NB4 (cell line): ENCODE measurements around the gene DNAI4.
"Not testable (repeated sequence)": the region's sequence is repeated elsewhere in the genome, so short reads cannot be mapped to it uniquely, and the experiment has no call there.

Source experiments
- DNase-seq: peaks from one replicate; pipeline ENCODE4 v3.0.0; 2010; ENCODE audit warnings: low read depth
- H3K4me3 ChIP-seq: one replicate; pipeline ENCODE4 v1.5.1; 2011; ENCODE audit warnings: mild to moderate bottlenecking, low read depth, low read length, moderate library complexity
- MYC ChIP-seq: IDR thresholded peaks from 2 replicates; pipeline ENCODE4 v1.6.1; 2011; ENCODE audit warnings: low read depth, low read length
- POLR2A ChIP-seq: IDR thresholded peaks from 2 replicates; pipeline ENCODE4 v1.6.1; 2011; ENCODE audit warnings: mild to moderate bottlenecking; ENCODE audit not compliant: insufficient read length; ENCODE audit errors: extremely low read depth
- TF ChIP-seq, protein P1 (sequence below): IDR thresholded peaks from 2 replicates; pipeline ENCODE4 v1.6.1; 2011; ENCODE audit warnings: low read depth, low read length
- TF ChIP-seq, protein P2 (sequence below): IDR thresholded peaks from one replicate; pipeline ENCODE4 v1.5.1; 2012; ENCODE audit warnings: low read depth, low read length

Gene DNAI4

DNA sequence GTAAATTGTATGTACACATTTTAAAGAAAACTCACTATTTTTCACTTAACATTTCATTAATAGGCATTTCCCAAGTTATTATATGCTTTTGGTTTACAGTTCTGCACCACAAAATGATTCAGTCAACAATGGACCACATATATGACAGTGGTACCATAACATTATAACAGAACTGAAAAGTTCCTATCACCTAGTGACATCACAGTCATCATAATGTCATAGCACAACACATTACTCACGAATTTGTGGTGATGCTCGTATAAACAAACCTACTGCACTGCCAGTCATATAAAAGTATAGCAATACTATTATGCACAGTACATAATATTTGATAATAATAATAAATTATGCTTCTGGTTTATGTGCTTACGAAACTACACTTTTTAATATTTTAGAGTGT lies 30.9 kb downstream of the DNAI4 start:
- no peak for TF ChIP-seq MYC
- TF ChIP-seq, protein P1, sequence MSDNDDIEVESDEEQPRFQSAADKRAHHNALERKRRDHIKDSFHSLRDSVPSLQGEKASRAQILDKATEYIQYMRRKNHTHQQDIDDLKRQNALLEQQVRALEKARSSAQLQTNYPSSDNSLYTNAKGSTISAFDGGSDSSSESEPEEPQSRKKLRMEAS, result no peak
- TF ChIP-seq POLR2A, result no peak
- TF ChIP-seq, protein P2, sequence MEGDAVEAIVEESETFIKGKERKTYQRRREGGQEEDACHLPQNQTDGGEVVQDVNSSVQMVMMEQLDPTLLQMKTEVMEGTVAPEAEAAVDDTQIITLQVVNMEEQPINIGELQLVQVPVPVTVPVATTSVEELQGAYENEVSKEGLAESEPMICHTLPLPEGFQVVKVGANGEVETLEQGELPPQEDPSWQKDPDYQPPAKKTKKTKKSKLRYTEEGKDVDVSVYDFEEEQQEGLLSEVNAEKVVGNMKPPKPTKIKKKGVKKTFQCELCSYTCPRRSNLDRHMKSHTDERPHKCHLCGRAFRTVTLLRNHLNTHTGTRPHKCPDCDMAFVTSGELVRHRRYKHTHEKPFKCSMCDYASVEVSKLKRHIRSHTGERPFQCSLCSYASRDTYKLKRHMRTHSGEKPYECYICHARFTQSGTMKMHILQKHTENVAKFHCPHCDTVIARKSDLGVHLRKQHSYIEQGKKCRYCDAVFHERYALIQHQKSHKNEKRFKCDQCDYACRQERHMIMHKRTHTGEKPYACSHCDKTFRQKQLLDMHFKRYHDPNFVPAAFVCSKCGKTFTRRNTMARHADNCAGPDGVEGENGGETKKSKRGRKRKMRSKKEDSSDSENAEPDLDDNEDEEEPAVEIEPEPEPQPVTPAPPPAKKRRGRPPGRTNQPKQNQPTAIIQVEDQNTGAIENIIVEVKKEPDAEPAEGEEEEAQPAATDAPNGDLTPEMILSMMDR, result no peak
- DNase-seq, result no peak
- no peak overlapping the region for H3K4me3 ChIP-seq

DNA sequence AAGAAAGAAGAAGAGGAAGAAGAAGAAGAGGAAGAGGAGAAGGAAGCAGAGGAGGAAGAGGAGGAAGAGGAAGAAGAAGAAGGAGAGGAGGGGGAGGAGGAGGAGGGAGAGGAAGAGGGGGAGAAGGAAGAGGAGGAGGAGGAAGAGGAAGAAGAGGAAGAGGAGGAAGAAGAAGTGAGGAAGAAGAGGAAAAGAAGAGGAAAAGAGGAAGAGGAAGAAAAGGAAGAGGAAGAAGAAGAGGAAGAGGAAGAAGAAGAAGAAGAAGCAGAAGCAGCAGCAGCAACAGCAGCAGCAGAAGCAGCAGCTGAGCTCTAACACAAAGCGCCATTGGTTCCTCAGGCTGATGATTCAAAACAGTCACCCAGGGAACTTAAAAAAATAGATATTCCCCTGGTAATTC lies 34.0 kb downstream of the DNAI4 start:
- DNase-seq, result no peak
- no peak overlapping the region for H3K4me3 ChIP-seq
- no peak for TF ChIP-seq POLR2A
- TF ChIP-seq, protein P2, result no peak
- TF ChIP-seq MYC, result no peak
- TF ChIP-seq, protein P1, result no peak

DNA sequence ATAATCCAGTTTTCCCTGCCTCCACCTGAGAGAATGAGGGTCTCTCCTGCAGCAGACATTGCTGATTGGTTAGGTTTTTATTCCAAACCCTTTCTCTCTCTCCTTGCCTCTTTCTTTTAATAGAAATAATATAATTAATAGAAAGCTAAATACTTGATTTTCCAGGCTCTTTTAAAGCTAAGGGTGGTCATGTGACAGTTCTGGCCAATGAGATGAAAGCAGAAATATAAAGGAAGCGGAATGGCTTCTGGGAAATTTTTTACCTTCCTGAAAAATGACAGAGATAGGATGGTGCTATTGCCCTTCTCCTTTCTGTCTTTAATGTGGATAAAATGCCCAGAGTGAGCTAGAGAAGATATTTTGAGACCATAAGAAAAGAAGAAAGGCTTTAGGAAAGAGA lies 35.6 kb downstream of the DNAI4 start:
- H3K4me3 ChIP-seq, result no peak overlapping the region
- TF ChIP-seq, protein P2, result no peak
- TF ChIP-seq, protein P1, result no peak
- TF ChIP-seq MYC (no peak), POLR2A (no peak)
- DNase-seq, result no peak

DNA sequence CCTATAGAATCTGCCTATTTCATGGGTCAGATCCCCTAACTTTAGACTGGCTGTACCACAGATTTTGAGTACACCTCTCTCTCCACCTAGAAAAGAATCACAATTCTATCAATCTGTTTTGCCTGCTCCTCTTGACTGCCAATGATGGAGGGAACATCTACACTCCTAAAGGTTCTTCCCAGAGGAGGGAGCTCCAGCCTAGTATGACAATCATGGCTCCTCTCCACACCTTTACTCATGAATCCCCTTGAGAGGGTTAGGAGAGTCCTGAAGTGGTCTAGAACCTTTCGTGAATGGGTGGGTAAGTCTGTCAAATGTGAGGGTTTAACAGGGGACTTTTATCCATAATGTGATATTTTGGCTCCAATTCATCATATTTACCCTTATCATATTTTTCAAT lies 48.0 kb downstream of the DNAI4 start:
- no peak overlapping the region for H3K4me3 ChIP-seq
- no peak for DNase-seq
- TF ChIP-seq POLR2A (no peak), MYC (no peak)
- TF ChIP-seq, protein P1, result no peak
- TF ChIP-seq, protein P2, result no peak

DNA sequence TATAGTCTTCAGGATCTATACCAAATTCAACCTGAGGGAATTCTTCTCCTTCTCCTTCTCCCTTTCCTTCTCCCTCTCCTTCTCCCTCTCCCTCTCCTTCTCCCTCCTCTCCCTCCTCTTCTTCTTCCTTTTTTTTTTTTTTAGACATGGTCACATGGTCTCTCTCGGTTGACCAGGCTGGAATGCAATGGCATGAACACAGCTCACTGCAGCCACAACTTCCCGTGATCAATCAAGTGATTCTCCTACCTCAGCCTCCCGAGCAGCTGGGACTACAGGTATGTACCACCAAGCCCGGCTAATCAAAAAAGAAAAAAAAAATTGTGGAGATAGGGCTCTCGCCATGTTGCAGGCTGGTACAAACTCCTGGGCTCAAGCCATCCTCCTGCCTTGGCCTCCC lies 51.5 kb downstream of the DNAI4 start:
- DNase-seq, result no peak
- TF ChIP-seq, protein P1, result no peak
- no peak for TF ChIP-seq MYC
- TF ChIP-seq, protein P2, result no peak
- TF ChIP-seq POLR2A, result no peak
- H3K4me3 ChIP-seq, result no peak overlapping the region

DNA sequence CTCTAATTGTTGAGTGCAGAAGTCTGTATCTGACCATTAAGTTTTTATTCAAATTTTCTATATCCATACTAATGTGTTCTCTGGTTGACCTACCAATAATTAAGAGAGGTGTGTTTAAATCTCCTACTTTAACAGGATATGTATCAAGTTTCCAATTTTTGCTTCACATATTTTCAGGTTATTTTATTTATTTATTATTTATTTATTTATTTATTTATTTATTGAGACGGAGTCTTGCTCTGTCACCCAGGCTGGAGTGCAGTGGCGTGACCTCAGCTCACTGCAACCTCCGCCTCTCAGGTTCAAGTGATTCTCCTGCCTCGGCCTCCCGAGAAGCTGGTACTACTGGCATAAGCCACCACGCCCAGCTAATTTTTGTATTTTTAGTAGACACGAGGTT lies 52.6 kb downstream of the DNAI4 start:
- H3K4me3 ChIP-seq, DNase-seq: not testable (repeated sequence)
